Immature natural killer cell (primary cell): Measurements from ENCODE around the gene CD300LF. TPM values are rescaled to one million over a fixed set of nuclear protein-coding genes. Genes with fewer than 3 reads are reported as not detected.
A peak's percentile ranks its signal among the peaks of the same experiment; 100 is the strongest.

ENCODE experiments used
- DNase-seq, 3 donors: peaks; one replicate each; pipeline ENCODE4 v3.0.0; 2022; ENCODE audit warnings: mixed read lengths in 1 of 3
- H3K27ac Mint-ChIP-seq, 6 donors: one replicate each; pipeline ENCODE4 v1.8.0; 2020; ENCODE audit warnings: mixed read lengths in 6 of 6, mild to moderate bottlenecking in 5 of 6, inconsistent platforms in 4 of 6, moderate library complexity in 3 of 6
- H3K27me3 Mint-ChIP-seq, 3 donors: one replicate each; pipeline ENCODE4 v1.8.0; 2020 to 2021; ENCODE audit warnings: low read depth in 3 of 3, mild to moderate bottlenecking in 3 of 3, mixed read lengths in 3 of 3, moderate library complexity in 3 of 3, inconsistent platforms in 1 of 3
- H3K36me3 Mint-ChIP-seq, 3 donors: one replicate each; pipeline ENCODE4 v1.8.0; 2020; ENCODE audit warnings: mixed read lengths in 3 of 3, inconsistent platforms in 2 of 3, mild to moderate bottlenecking in 2 of 3
- H3K4me1 Mint-ChIP-seq, 2 donors: one replicate each; pipeline ENCODE4 v1.8.0; 2020; ENCODE audit warnings: inconsistent platforms in 2 of 2, mild to moderate bottlenecking in 2 of 2, mixed read lengths in 2 of 2, moderate library complexity in 1 of 2
- H3K4me3 Mint-ChIP-seq, 5 donors: one replicate each; pipeline ENCODE4 v1.8.0; 2020; ENCODE audit warnings: mild to moderate bottlenecking in 5 of 5, mixed read lengths in 5 of 5, inconsistent platforms in 3 of 5, moderate library complexity in 3 of 5
- H3K9me3 Mint-ChIP-seq, 6 donors: one replicate each; pipeline ENCODE4 v1.8.0; 2020; ENCODE audit warnings: mild to moderate bottlenecking in 6 of 6, mixed read lengths in 6 of 6, inconsistent platforms in 4 of 6, moderate library complexity in 3 of 6
- polyA plus RNA-seq, 3 donors: library from polyadenylated mRNA; unstranded; fragments of 300-500 nt; fragmentation: Illumina TruSeq; gene quantifications; one replicate each; pipeline ENCODE4 v1.2.3, GENCODE V29; 2021

CD300LF gene
- polyA plus RNA-seq, 3 donors from 2014 or later = 1.9 to 4.2 (median 2.0) TPM

DNA sequence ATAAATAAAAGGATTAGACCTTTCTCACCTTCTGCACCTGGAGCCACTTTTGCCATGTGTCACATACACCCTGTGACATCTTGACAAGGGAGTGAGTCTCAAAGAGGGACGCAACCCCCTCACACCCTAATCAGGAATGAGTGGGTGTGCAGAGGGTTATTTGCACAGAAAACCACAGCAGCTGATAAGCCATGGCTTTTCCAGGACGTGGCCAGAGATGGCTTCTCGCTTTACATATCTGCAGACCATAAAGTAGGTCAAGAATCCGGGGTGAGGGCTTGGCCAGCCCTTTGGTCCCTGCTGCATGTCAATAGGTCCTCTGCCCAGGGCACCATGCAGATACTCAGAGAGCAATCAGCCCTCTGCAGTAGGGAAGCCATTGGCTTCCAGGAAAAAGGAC lies 2.4 kb upstream of the CD300LF start:
- DNase-seq = no peak
- H3K27ac Mint-ChIP-seq = peak overlapping the region in 1 of 6 donors; percentile 40
- H3K27me3 Mint-ChIP-seq = peaks cover 7 to 8% (median 7%) of the 10 kb centered on the region in 3 donors
- peak overlapping the region in 2 of 5 donors; percentile 21 to 62 for H3K4me3 Mint-ChIP-seq
- peaks cover 0 to 4% (median 0%) of the 10 kb centered on the region in 3 donors for H3K36me3 Mint-ChIP-seq
- H3K9me3 Mint-ChIP-seq = peaks cover 0 to 2% (median 0%) of the 10 kb centered on the region in 6 donors
- H3K4me1 Mint-ChIP-seq = peaks cover 25 to 33% of the 10 kb centered on the region in 2 donors

DNA sequence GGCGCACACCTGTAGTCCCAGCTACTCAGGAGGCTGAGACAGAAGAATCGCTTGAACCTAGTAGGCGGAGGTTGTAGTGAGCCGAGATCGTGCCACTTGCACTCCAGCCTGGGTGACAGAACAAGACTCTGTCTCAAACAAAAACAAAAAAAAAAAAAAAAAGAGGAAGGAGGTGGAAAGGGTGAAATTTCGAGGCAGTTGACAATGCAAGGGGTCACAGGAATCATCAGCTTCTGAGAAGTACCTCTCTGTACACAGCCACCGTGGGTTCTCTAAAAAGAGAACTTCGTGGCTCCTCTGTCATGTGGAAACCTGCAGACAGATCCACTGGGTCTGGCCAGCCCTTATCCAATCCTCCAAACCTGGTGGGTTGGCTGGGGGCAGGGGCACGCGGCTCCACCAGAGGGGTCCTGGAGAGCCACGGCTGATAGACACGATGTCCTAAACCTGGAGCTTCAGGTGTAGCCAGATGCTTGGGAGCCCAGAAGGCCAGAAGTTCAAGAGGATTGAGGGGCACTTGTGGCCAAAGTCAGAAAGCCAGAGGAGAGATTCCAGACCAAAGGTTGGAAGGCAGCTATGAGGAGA lies 540 bp upstream of the CD300LF start:
- Mint-ChIP-seq H3K27ac (no peak overlapping the region), H3K4me3 (no peak overlapping the region), H3K27me3 (peaks cover 6 to 9% (median 8%) of the 10 kb centered on the region in 3 donors), H3K4me1 (peaks cover 25% of the 10 kb centered on the region in 2 donors), H3K36me3 (peaks cover 0 to 4% (median 0%) of the 10 kb centered on the region in 3 donors), H3K9me3 (peaks cover 0 to 2% (median 0%) of the 10 kb centered on the region in 6 donors)
- no peak for DNase-seq

DNA sequence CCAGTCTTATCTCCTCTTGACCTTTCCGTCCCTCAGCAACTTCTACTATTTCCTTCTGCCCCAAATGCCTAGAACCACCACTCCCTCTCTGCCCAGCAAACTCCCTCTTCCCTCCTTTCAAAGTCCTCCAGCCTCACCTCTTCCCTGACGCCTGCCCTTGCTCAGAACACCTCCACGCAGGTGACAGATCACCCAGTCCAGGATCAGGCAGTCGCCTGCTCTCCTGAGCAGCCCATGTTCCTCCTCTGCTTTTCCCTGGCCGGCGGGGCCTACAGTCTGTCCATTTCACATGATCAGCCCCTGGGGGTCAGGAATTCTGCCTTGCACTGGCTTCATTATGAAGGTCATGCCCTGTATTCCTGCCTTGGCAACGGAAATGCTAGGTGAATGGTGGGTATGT lies 422 bp downstream of the CD300LF start:
- no peak for DNase-seq
- peaks cover 0 to 4% (median 0%) of the 10 kb centered on the region in 3 donors for H3K36me3 Mint-ChIP-seq
- H3K4me3 Mint-ChIP-seq = peak overlapping the region in 1 of 5 donors; percentile 10
- H3K9me3 Mint-ChIP-seq = peaks cover 0 to 2% (median 0%) of the 10 kb centered on the region in 6 donors
- H3K27ac Mint-ChIP-seq = no peak overlapping the region
- peaks cover 6 to 9% (median 7%) of the 10 kb centered on the region in 3 donors for H3K27me3 Mint-ChIP-seq
- H3K4me1 Mint-ChIP-seq = peaks cover 25% of the 10 kb centered on the region in 2 donors

DNA sequence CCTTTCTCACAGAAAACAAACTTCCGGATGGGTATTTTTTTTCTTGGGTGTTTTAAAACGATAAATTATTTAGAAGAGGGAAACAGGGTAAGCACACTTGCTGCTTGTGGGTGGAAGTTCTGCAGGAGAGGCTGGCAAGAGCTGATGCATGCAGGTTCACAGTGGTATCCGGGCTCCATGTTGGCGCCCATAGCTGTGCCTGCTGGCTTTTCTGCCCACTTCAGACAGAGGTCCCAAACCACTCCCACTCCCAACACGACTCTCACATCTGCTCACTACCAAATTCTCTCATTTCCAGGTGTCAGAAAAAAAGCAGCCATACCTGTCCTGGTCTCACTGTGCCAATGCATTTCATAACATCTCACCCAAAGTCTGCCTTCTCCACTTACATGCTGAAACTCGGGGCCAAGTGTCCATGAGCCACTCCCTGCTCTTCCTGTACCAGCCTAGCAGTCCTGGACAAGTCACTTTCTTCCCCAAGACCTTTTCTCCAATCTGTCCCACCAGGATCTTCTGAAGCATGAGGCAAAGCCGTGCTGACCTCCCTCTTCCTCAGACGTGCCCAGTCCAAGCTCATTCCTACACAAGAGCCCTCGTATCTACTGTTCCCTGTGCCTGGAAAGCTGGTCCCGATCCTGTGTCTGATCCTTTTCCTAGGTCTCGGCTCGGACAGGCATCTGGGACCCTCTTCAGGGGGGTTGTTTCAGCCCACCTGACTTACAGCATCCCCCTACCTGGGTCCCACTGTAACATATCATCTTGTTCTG lies 1.5 kb downstream of the CD300LF start:
- Mint-ChIP-seq H3K27ac (peak overlapping the region in 1 of 6 donors; percentile 38), H3K27me3 (peaks cover 5 to 8% (median 8%) of the 10 kb centered on the region in 3 donors), H3K36me3 (peaks cover 0 to 4% (median 0%) of the 10 kb centered on the region in 3 donors), H3K4me1 (peaks cover 25% of the 10 kb centered on the region in 2 donors), H3K9me3 (peaks cover 0 to 2% (median 0%) of the 10 kb centered on the region in 6 donors), H3K4me3 (peak overlapping the region in 1 of 5 donors; percentile 42)
- no peak for DNase-seq

DNA sequence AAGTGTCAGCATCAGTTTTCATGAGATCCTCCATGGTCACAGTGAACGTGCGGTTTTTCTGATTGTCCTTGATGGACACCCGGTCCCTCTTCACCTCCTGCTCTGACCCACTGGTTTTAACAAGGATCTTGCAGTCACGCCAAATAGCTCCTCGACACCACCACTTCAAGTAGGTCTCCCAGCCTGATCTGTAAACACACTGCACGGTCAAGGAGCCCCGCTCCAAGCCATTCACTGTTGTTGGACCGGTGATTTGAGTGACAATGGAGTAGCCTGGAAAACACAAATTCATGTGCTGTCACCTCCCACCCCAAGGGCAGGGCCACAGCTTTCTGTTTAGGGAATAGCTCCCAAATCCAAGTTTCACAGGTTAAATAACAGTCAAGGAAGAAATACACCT lies 8.2 kb downstream of the CD300LF start:
- Mint-ChIP-seq H3K4me1 (no peaks in the 10 kb centered on the region), H3K27ac (no peak overlapping the region), H3K36me3 (no peaks in the 10 kb centered on the region), H3K9me3 (no peaks in the 10 kb centered on the region), H3K4me3 (no peak overlapping the region), H3K27me3 (peaks cover 2 to 7% (median 4%) of the 10 kb centered on the region in 3 donors)
- DNase-seq = no peak

DNA sequence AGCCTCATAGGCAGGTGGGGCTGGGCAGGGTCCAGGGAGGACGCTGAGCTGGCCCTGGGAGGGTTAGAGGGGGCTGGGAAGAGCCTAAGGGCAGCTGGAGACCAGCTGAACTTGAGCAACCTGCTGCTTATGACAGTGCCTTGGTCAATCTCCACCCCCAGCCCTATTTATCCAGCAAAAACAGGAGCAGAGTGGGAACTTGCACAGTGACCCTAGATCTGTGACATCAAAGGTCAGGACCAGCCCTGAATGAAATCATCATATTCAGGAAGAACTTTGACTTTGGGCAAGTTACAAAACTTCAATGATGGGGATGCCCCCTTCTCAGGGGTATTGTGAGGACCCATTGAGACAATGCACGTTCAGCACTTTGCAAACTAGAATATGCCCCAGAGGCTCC lies 9.4 kb downstream of the CD300LF start:
- H3K4me3 Mint-ChIP-seq = no peak overlapping the region
- no peak overlapping the region for H3K27ac Mint-ChIP-seq
- no peaks in the 10 kb centered on the region for H3K4me1 Mint-ChIP-seq
- H3K36me3 Mint-ChIP-seq = no peaks in the 10 kb centered on the region
- peaks cover 2 to 7% (median 5%) of the 10 kb centered on the region in 3 donors for H3K27me3 Mint-ChIP-seq
- no peaks in the 10 kb centered on the region for H3K9me3 Mint-ChIP-seq
- DNase-seq = no peak

DNA sequence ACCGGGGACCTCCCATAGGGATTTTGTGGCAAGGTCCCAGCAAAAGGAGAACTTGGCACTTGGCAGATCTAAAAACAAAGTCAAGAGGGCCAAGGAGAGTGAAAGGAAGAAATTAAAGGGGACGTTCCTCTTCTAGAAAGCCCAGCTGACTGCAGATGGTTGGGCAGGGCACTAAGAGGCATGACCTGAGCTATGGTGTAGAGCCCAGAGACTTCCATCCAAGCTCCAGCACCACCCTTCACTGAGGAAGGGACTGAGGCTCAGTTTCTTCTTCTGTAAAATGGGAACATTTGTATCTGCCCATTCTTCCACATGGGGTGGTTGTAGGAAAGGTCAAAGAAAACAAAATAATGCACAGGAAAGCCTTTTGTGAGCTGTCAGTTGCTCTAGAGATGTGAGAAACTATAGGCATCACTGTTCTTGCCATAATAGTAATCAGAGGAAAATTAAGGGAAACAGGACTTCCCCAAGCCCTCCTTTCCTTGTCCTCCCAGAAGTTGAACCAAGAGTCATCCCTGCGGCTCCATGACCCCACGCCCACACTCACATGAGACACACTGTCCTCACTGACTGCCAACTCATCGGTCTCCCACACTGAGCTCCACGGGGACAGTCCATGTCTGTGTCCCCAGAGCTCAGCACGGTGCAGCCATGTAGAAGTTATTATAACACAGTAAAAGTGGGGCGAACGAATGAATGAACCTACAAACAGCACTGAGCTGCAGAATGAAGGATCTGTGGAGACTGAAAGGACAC lies 10.4 kb downstream of the CD300LF start:
- Mint-ChIP-seq H3K4me1 (no peaks in the 10 kb centered on the region), H3K36me3 (no peaks in the 10 kb centered on the region), H3K9me3 (no peaks in the 10 kb centered on the region), H3K4me3 (no peak overlapping the region), H3K27me3 (peaks cover 2 to 8% (median 6%) of the 10 kb centered on the region in 3 donors), H3K27ac (no peak overlapping the region)
- DNase-seq = no peak

DNA sequence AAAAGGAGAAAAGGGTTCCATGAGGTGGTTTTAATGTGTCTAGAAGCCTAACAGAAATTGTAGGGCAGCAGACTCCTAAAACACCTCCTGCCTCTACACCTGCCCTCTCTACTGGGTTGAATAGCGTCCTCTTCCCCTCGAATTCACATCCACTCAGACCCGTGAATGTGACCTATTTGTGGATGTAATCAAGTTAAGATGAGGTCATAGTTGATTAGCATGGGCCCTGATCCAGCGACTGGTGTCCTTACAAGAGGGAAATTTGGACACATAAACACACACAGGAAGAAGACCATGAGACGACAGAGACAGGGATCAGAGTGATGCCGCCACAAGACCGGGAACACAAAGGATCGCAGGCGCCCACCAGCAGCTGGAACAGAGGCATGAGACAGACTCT lies 13.5 kb downstream of the CD300LF start:
- no peaks in the 10 kb centered on the region for H3K9me3 Mint-ChIP-seq
- peaks cover 0 to 6% (median 2%) of the 10 kb centered on the region in 3 donors for H3K27me3 Mint-ChIP-seq
- H3K4me3 Mint-ChIP-seq = no peak overlapping the region
- no peak overlapping the region for H3K27ac Mint-ChIP-seq
- no peaks in the 10 kb centered on the region for H3K4me1 Mint-ChIP-seq
- DNase-seq = no peak
- no peaks in the 10 kb centered on the region for H3K36me3 Mint-ChIP-seq

DNA sequence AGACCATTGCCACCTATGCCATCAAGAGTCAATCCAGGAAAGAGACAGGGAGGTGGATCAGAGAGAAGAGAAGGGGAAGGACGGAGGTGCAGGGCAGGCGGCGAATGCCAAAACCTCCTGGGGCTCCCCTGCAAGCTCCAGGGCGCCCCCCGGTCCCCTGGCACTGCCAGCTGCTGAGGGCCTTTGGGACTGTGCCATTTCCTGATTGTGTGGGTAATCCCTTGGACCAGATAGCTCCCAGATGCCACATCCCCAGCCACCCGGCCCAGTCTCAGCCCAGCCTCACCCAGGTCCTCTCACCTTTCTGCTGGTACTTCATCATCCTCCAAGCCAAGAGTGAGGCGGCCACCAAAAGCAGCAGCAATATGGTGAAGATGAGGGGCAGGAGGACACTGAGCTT lies 14.7 kb downstream of the CD300LF start:
- Mint-ChIP-seq H3K36me3 (peaks cover 0 to under 1% (median 0%) of the 10 kb centered on the region in 3 donors), H3K4me1 (no peaks in the 10 kb centered on the region), H3K27ac (no peak overlapping the region), H3K4me3 (no peak overlapping the region), H3K27me3 (peaks cover 2 to 9% (median 3%) of the 10 kb centered on the region in 3 donors), H3K9me3 (no peaks in the 10 kb centered on the region)
- no peak for DNase-seq

DNA sequence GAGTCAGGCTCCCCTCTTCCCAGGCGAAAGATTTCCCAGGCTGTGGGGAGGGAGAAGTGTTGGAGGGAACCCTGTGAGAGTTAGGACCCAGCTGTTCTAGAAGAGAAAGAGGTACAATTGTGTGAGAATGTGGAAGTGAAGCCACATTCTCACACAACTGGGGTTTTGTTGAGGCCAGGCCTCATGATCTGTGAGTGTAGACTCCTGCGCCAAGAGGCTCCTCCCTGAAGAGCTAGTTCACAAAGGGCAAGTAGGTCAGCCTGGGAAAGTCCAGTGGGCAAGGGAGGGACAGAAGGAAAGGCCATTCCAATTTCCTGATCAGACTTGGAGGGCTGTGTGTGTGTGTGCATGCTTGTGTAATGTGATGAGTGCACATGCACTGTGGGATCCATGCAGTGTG lies 15.2 kb downstream of the CD300LF start:
- peaks cover 3 to 9% (median 5%) of the 10 kb centered on the region in 3 donors for H3K27me3 Mint-ChIP-seq
- H3K9me3 Mint-ChIP-seq = no peaks in the 10 kb centered on the region
- no peak for DNase-seq
- peaks cover 0 to 4% (median 0%) of the 10 kb centered on the region in 3 donors for H3K36me3 Mint-ChIP-seq
- H3K27ac Mint-ChIP-seq = no peak overlapping the region
- H3K4me1 Mint-ChIP-seq = no peaks in the 10 kb centered on the region
- H3K4me3 Mint-ChIP-seq = no peak overlapping the region

DNA sequence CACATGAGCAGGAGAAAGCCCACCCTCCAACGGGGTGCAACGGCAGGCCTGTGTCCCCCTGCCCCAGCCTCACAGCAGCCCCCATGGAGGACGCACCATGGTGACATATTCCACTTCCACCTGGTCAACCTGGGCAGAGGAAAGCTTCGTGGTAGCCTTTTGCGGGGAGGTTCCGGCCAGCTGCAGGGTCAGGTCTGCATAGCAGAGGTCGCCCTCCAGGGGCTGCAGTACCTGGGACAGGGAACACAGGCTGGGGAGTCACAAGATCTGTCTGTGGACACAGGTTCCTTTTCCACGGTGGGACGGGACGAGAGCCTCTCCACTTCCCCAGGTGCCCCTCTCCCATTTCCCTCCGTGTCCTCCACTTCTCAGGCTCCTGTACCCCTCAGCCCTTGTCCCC lies 17.1 kb downstream of the CD300LF start:
- peaks cover 0 to 4% (median 0%) of the 10 kb centered on the region in 3 donors for H3K36me3 Mint-ChIP-seq
- no peaks in the 10 kb centered on the region for H3K4me1 Mint-ChIP-seq
- DNase-seq = no peak
- peaks cover 3 to 9% (median 8%) of the 10 kb centered on the region in 3 donors for H3K27me3 Mint-ChIP-seq
- H3K27ac Mint-ChIP-seq = no peak overlapping the region
- H3K9me3 Mint-ChIP-seq = no peaks in the 10 kb centered on the region
- no peak overlapping the region for H3K4me3 Mint-ChIP-seq

DNA sequence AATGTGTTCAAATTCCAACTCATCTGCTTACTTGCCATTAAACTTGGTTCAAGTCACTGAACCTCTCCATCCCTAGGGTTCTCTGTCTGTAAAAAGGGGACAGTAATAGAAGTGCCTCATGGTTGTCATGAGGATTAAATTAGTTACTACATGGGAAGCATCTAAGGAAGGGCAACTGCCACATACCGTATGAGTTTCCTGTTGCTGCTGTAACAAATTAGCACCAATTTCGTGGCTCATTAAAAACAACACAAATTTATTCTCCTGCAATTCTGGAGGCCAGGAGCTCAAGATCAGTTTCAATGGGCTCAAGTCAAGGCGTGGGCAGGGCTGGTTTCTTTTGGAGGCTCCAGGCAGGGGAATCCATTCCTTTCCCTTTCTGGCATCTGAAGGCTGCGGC lies 18.6 kb downstream of the CD300LF start:
- Mint-ChIP-seq H3K27ac (no peak overlapping the region), H3K27me3 (peaks cover 3 to 8% (median 6%) of the 10 kb centered on the region in 3 donors), H3K9me3 (no peaks in the 10 kb centered on the region)

DNA sequence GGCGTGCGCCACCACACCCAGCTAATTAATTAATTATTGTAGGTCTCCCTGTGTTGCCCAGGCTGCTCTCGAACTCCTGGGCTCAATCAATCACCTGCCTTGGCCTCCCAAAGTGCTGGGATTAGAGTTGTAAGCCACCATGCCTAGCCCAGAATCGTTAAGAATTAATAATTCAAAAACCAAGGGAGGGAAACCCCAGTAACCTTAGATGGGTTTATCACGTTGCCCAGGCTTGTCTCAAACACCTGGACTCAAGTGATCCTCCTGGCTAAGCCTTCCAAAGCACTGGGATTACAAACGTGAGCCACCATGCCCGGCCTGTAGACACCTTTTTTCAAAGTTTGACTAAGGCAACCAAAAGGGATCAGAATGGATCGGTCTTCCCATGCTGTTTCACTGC lies 21.6 kb downstream of the CD300LF start:
- Mint-ChIP-seq H3K9me3 (no peaks in the 10 kb centered on the region), H3K27ac (no peak overlapping the region), H3K36me3 (peaks cover 0 to 4% (median 0%) of the 10 kb centered on the region in 3 donors), H3K4me3 (no peak overlapping the region), H3K4me1 (peaks cover 1 to 5% of the 10 kb centered on the region in 2 donors), H3K27me3 (peaks cover 3 to 8% (median 3%) of the 10 kb centered on the region in 3 donors)
- no peak for DNase-seq

More for the DNA sequence above, 18.6 kb downstream of the CD300LF start:
- no peak for DNase-seq
- Mint-ChIP-seq H3K36me3 (peaks cover 0 to 4% (median 0%) of the 10 kb centered on the region in 3 donors), H3K4me1 (no peaks in the 10 kb centered on the region), H3K4me3 (no peak overlapping the region)
